Aorta (tissue), 5 donors: ENCODE data around the gene CLK3. TPM values are rescaled to one million over a fixed set of nuclear protein-coding genes. Genes with fewer than 3 reads are reported as not detected.

ENCODE experiments used
- ATAC-seq: fragments of 200-7000 bp; cut with Tn5 transposase; one replicate; pipeline ENCODE4 v1.9.1; 2022; ENCODE audit warnings: moderate library complexity; ENCODE audit not compliant: low FRiP score
- DNase-seq, 2 donors: peaks; one replicate each; pipeline ENCODE4 v3.0.0-alpha.2; 2020
- H3K27ac ChIP-seq, 2 donors: one replicate each; pipeline ENCODE4 v1.5.1; 2013; ENCODE audit warnings: low read length in 2 of 2, mild to moderate bottlenecking in 2 of 2, moderate library complexity in 2 of 2, control low read depth in 1 of 2, inconsistent platforms in 1 of 2, low read depth in 1 of 2
- H3K27me3 ChIP-seq, 2 donors: one replicate each; pipeline ENCODE4 v1.6.1; 2013; ENCODE audit warnings: control low read depth in 1 of 2, low read length in 1 of 2, mild to moderate bottlenecking in 1 of 2, moderate library complexity in 1 of 2; ENCODE audit not compliant: insufficient read depth in 2 of 2, control insufficient read depth in 1 of 2
- H3K36me3 ChIP-seq, 2 donors: one replicate each; pipeline ENCODE4 v1.6.1; 2013; ENCODE audit warnings: control low read depth in 1 of 2, low read length in 1 of 2, mild to moderate bottlenecking in 1 of 2; ENCODE audit not compliant: insufficient read depth in 2 of 2, control insufficient read depth in 1 of 2
- H3K4me1 ChIP-seq, 2 donors: one replicate each; pipeline ENCODE4 v1.6.1; 2013; ENCODE audit warnings: low read length in 2 of 2, control low read depth in 1 of 2, mild to moderate bottlenecking in 1 of 2, moderate library complexity in 1 of 2; ENCODE audit not compliant: insufficient read depth in 2 of 2, control insufficient read depth in 1 of 2
- H3K4me3 ChIP-seq, 2 donors: one replicate each; pipeline ENCODE4 v1.5.1; 2013; ENCODE audit warnings: low read length in 2 of 2, control low read depth in 1 of 2, mild to moderate bottlenecking in 1 of 2
- H3K9me3 ChIP-seq: one replicate; pipeline ENCODE4 v1.6.1; 2013; ENCODE audit warnings: mild to moderate bottlenecking, low read length; ENCODE audit not compliant: control insufficient read depth
- WGBS, 2 donors: extraction: QIAGEN DNeasy Blood & Tissue Kit; methylation state at CpG; one replicate each; pipeline ENCODE4 v1.1.7; 2013; 5-methylcytosine and 5-hydroxymethylcytosine counted together
- intact Hi-C, 2 donors: fragments of 100-400 bp; cut with DNase I; formaldehyde crosslinking; loops; one replicate each; pipeline versions ENCODE4 v1.14.2 to v1.15.0; 2022
- polyA plus RNA-seq, 2 donors: library from polyadenylated mRNA; stranded (reverse); fragments of 200-250 nt; gene quantifications; one replicate each; pipeline ENCODE4 v1.2.3, GENCODE V29; 2013
- total RNA-seq, 2 donors: library from RNA; stranded (reverse); fragmentation: NEBNext Ultra II Directional; extraction: Animal tissue kit (Norgen Biotek cat#: 25700); gene quantifications; one replicate each; pipeline ENCODE4 v1.2.1, GENCODE V29; 2021
- donor health status: healthy with polysubstance abuse.
- donor health status: Bipolar disorder and iron deficiency.
- donor health status: DM: no; HTN: no; CAD: no.
- donor health status: DM: no; HTN: no; CAD: no.
- donor health status: DM: yes; HTN: yes; CAD: no.

Gene CLK3
- total and polyA plus RNA-seq, 4 donors: 37.3 to 94.0 (median 68.4) TPM

GRCh38 chr15:74608786-74609185 is 6.8 kb upstream of the CLK3 start:
- Histone ChIP-seq H3K9me3 (no peaks in the 10 kb centered on the region), H3K27me3 (no peaks in the 10 kb centered on the region), H3K36me3 (no peaks in the 10 kb centered on the region), H3K4me1 (no peaks in the 10 kb centered on the region), H3K27ac (no peak overlapping the region), H3K4me3 (no peak overlapping the region)
- ATAC-seq (no peak), DNase-seq (no peak)
- intact Hi-C loops: no loop called here
- WGBS, 2 donors: 79 to 89% methylated on average over 3 of the region's 3 CpGs

- no peaks in the 10 kb centered on the region for H3K9me3 ChIP-seq
- no peak overlapping the region for H3K4me3 ChIP-seq
- no peaks in the 10 kb centered on the region for H3K4me1 ChIP-seq
- intact Hi-C loops: no loop called here
- ATAC-seq (no peak), DNase-seq (no peak)
- no peaks in the 10 kb centered on the region for H3K36me3 ChIP-seq
- WGBS, 2 donors: 94 to 95% methylated on average over 3 of the region's 3 CpGs
- no peaks in the 10 kb centered on the region for H3K27me3 ChIP-seq
- H3K27ac ChIP-seq: no peak overlapping the region
These were observed 5.7 kb upstream of the CLK3 start for GRCh38 chr15:74609938-74610301.

GRCh38 chr15:74610302-74610951 is 5.2 kb upstream of the CLK3 start:
- H3K4me3 ChIP-seq: no peak overlapping the region
- no peaks in the 10 kb centered on the region for H3K4me1 ChIP-seq
- intact Hi-C loops: no loop called here
- no peaks in the 10 kb centered on the region for H3K36me3 ChIP-seq
- no peak for DNase-seq
- H3K9me3 ChIP-seq: no peaks in the 10 kb centered on the region
- ATAC-seq: no peak
- 39 to 59% methylated on average over 7 of the region's 7 CpGs for WGBS, 2 donors
- H3K27me3 ChIP-seq: no peaks in the 10 kb centered on the region
- H3K27ac ChIP-seq: no peak overlapping the region

GRCh38 chr15:74611341-74611740 is 4.3 kb upstream of the CLK3 start:
- Histone ChIP-seq H3K36me3 (no peaks in the 10 kb centered on the region), H3K27ac (no peak overlapping the region), H3K9me3 (no peaks in the 10 kb centered on the region), H3K27me3 (no peaks in the 10 kb centered on the region), H3K4me1 (no peaks in the 10 kb centered on the region), H3K4me3 (no peak overlapping the region)
- DNase-seq (no peak), ATAC-seq (no peak)
- 27 to 32% methylated on average over 11 of the region's 11 CpGs for WGBS, 2 donors
- intact Hi-C loops: no loop called here

GRCh38 chr15:74611834-74612233 is 3.8 kb upstream of the CLK3 start:
- intact Hi-C loops: no loop called here
- DNase-seq (no peak), ATAC-seq (no peak)
- Histone ChIP-seq H3K9me3 (no peaks in the 10 kb centered on the region), H3K4me3 (no peak overlapping the region), H3K27me3 (no peaks in the 10 kb centered on the region), H3K36me3 (no peaks in the 10 kb centered on the region), H3K27ac (no peak overlapping the region), H3K4me1 (no peaks in the 10 kb centered on the region)
- WGBS, 2 donors: 87% methylated on average over 6 of the region's 6 CpGs

GRCh38 chr15:74612677-74613076 is 3.0 kb upstream of the CLK3 start:
- Histone ChIP-seq H3K36me3 (no peaks in the 10 kb centered on the region), H3K4me1 (no peaks in the 10 kb centered on the region), H3K27me3 (no peaks in the 10 kb centered on the region), H3K9me3 (no peaks in the 10 kb centered on the region), H3K27ac (no peak overlapping the region), H3K4me3 (no peak overlapping the region)
- intact Hi-C loops: no loop called here
- WGBS, 2 donors: 85 to 87% methylated on average over 2 of the region's 2 CpGs
- DNase-seq (no peak), ATAC-seq (no peak)

GRCh38 chr15:74613089-74613952 is 2.3 kb upstream of the CLK3 start:
- Histone ChIP-seq H3K4me1 (no peaks in the 10 kb centered on the region), H3K36me3 (no peaks in the 10 kb centered on the region), H3K27ac (no peak overlapping the region), H3K4me3 (no peak overlapping the region), H3K27me3 (no peaks in the 10 kb centered on the region), H3K9me3 (no peaks in the 10 kb centered on the region)
- DNase-seq (no peak), ATAC-seq (no peak)
- intact Hi-C loops: no loop called here
- 69 to 77% methylated on average over 6 of the region's 6 CpGs for WGBS, 2 donors

GRCh38 chr15:74613953-74614743 is 1.5 kb upstream of the CLK3 start:
- H3K9me3 ChIP-seq: no peaks in the 10 kb centered on the region
- no peak for ATAC-seq
- DNase-seq: no peak
- peak overlapping the region; percentile 14 to 66 for H3K4me3 ChIP-seq
- peak overlapping the region in 1 of 2 donors; percentile 4 for H3K27ac ChIP-seq
- intact Hi-C loops: loop anchor here in 1 of 2 donors (2.0 kb wide), 1 partner anchor 73 kb away; the partner anchor contains the start of gene ARID3B
- H3K36me3 ChIP-seq: no peaks in the 10 kb centered on the region
- no peaks in the 10 kb centered on the region for H3K27me3 ChIP-seq
- WGBS, 2 donors: 33 to 35% methylated on average over 38 of the region's 38 CpGs
- H3K4me1 ChIP-seq: no peaks in the 10 kb centered on the region
